ENCODE data around the gene EIF5.
A peak's percentile ranks its signal among the peaks of the same experiment; 100 is the strongest.

The EIF5 gene

DNA sequence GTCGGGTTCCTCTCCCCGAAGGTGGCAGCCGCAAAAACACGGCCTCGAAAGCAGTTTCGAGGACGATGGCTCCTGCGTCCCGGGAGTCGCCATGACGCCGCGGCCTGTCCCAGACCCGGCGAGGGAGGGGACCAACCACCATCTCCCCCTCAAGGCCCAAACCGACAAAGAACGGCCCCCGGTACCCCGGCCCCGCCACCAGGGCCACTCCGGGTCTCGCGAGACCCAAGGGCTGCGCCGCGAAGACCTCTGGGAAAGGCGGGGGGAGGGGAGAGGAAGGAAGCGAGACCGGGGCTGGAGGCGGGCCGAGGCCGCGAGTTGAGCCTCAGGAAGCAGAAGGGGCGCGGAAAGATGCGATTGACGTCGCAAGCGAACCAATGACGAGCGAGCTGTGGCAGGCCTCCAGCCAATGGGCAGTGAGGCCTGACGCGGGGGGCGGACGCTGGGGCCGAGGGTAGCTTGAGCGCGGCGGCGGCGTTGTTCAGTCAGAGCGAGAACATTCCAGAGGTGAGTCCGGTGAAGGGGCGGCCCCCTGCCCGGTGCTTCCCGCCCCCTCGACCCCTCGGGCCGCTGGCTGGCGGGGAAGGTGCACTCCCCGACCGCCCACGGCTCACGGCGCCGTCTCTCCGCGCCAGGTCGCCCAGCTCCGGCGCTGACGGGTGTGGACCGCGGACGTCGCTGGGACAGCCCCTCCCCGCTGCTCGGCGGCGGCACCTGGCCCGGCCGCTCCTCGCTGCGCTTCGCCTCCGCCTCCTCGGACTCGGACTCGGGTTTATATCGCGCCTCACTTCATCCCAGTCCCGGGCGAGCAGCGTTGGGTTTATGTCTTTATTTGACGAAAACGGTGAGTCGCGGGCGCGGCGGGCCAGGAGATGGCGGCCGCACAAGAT, at the start of gene EIF5:
Gene EIF5, plus strand, starts transcription at position 484 of the 890 bp plus-strand sequence. CDS start 1,624 bp downstream, outside the sequence.
- Histone ChIP-seq H3K4me3 (ENCODE audit: low read depth, low read length) (peak within 1 kb of the TSS; percentile 99), H3K36me3 (ENCODE audit: control insufficient read depth in 2 of 2, insufficient read depth in 1 of 2, low read length in 2 of 2) (peaks cover 34 to 42% of the 10 kb centered on the region in 2 experiments), H3K9me3 (ENCODE audit: control insufficient read depth, insufficient read depth, low read depth, low read length) (no peaks in the 10 kb centered on the region), H3K27ac (ENCODE audit: extremely low read depth, low read depth, low read length) (peak within 1 kb of the TSS; percentile 94), H3K4me1 (ENCODE audit: control insufficient read depth, insufficient read depth, low read length) (peaks cover 6% of the 10 kb centered on the region; the same call in 1 of the 2 replicates)
- CTCF ChIA-PET: interaction anchor here (0.6 to 1.0 kb wide), 3 partner anchors 35 to 1789 kb away, joined by 3 to 6 read pairs (median 4); no protein-coding TSS in a partner anchor
- POLR2A ChIA-PET: interaction anchor here (0.5 to 3.9 kb wide), 30 partner anchors 9 to 740 kb away, joined by 3 to 46 read pairs (median 4); partner anchors contain the start of genes CKB, MARK3 and TRMT61A
- TF ChIP-seq ZBTB8A (tag by site-specific recombination; IDR thresholded peaks at IDR 0.05) (peak; percentile 39), ZXDB (tag by site-specific recombination; IDR thresholded peaks at IDR 0.05) (peak; percentile 98), ZNF184 (tag by site-specific recombination; IDR thresholded peaks at IDR 0.05) (peak; percentile 73; the same call in 1 of the 2 replicates), ZSCAN5A (tag by site-specific recombination; IDR thresholded peaks at IDR 0.05) (peak; percentile 88), IKZF3 (tag by site-specific recombination; IDR thresholded peaks at IDR 0.05) (peak; percentile 55; the same call in 1 of the 2 replicates), PBX3 (CRISPR knock-in tag; IDR thresholded peaks at IDR 0.05) (peak; percentile 90), OSR2 (tag by site-specific recombination; IDR thresholded peaks at IDR 0.05) (no peak), ZNF610 (tag by site-specific recombination; IDR thresholded peaks at IDR 0.05; ENCODE audit: borderline replicate concordance) (peak; percentile 70), ZNF585B (tag by site-specific recombination; IDR thresholded peaks at IDR 0.05) (no peak), KLF1 (tag by site-specific recombination; IDR thresholded peaks at IDR 0.05) (0 out of 2 replicates have a peak, but pooled peaks have one; percentile 36), ZNF416 (tag by site-specific recombination; IDR thresholded peaks at IDR 0.05) (no peak), SCRT1 (tag by site-specific recombination; IDR thresholded peaks at IDR 0.05; ENCODE audit: borderline replicate concordance) (no peak), KLF16 (tag by site-specific recombination; IDR thresholded peaks at IDR 0.05) (peak; percentile 96), ZIC2 (tag by site-specific recombination; IDR thresholded peaks at IDR 0.05) (peak; percentile 22; the same call in 1 of the 2 replicates), KLF7 (tag by site-specific recombination; IDR thresholded peaks at IDR 0.05; ENCODE audit: borderline replicate concordance) (no peak), ZNF704 (tag by site-specific recombination; IDR thresholded peaks at IDR 0.05) (0 out of 2 replicates have a peak, but pooled peaks have one; percentile 18), ZNF596 (tag by site-specific recombination; IDR thresholded peaks at IDR 0.05) (peak; percentile 71), ZFHX2 (tag by site-specific recombination; conservative IDR thresholded peaks at IDR 0.05) (peak; percentile 66; the same call in 1 of the 2 replicates), ZBTB17 (tag by site-specific recombination; IDR thresholded peaks at IDR 0.05) (peak; percentile 46), ZNF677 (tag by site-specific recombination; IDR thresholded peaks at IDR 0.05) (0 out of 2 replicates have a peak, but pooled peaks have one; percentile 55), ZFP69B (tag by site-specific recombination; IDR thresholded peaks at IDR 0.05) (peak; percentile 34; the same call in 1 of the 2 replicates), ZNF366 (tag by site-specific recombination; conservative IDR thresholded peaks at IDR 0.05) (0 out of 2 replicates have a peak, but pooled peaks have one; percentile 14)
- TF ChIP-seq, protein P1, sequence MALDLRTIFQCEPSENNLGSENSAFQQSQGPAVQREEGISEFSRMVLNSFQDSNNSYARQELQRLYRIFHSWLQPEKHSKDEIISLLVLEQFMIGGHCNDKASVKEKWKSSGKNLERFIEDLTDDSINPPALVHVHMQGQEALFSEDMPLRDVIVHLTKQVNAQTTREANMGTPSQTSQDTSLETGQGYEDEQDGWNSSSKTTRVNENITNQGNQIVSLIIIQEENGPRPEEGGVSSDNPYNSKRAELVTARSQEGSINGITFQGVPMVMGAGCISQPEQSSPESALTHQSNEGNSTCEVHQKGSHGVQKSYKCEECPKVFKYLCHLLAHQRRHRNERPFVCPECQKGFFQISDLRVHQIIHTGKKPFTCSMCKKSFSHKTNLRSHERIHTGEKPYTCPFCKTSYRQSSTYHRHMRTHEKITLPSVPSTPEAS (tag by site-specific recombination; IDR thresholded peaks at IDR 0.05): no peak
- TF ChIP-seq, protein P2, sequence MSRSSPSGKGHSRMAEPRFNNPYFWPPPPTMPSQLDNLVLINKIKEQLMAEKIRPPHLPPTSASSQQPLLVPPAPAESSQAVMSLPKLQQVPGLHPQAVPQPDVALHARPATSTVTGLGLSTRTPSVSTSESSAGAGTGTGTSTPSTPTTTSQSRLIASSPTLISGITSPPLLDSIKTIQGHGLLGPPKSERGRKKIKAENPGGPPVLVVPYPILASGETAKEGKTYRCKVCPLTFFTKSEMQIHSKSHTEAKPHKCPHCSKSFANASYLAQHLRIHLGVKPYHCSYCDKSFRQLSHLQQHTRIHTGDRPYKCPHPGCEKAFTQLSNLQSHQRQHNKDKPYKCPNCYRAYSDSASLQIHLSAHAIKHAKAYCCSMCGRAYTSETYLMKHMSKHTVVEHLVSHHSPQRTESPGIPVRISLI (tag by site-specific recombination; IDR thresholded peaks at IDR 0.05): no peak
- TF ChIP-seq, protein P3, sequence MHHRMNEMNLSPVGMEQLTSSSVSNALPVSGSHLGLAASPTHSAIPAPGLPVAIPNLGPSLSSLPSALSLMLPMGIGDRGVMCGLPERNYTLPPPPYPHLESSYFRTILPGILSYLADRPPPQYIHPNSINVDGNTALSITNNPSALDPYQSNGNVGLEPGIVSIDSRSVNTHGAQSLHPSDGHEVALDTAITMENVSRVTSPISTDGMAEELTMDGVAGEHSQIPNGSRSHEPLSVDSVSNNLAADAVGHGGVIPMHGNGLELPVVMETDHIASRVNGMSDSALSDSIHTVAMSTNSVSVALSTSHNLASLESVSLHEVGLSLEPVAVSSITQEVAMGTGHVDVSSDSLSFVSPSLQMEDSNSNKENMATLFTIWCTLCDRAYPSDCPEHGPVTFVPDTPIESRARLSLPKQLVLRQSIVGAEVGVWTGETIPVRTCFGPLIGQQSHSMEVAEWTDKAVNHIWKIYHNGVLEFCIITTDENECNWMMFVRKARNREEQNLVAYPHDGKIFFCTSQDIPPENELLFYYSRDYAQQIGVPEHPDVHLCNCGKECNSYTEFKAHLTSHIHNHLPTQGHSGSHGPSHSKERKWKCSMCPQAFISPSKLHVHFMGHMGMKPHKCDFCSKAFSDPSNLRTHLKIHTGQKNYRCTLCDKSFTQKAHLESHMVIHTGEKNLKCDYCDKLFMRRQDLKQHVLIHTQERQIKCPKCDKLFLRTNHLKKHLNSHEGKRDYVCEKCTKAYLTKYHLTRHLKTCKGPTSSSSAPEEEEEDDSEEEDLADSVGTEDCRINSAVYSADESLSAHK (tag by site-specific recombination; IDR thresholded peaks at IDR 0.05): peak; percentile 55; the same call in 1 of the 2 replicates
- TF ChIP-seq, protein P4, sequence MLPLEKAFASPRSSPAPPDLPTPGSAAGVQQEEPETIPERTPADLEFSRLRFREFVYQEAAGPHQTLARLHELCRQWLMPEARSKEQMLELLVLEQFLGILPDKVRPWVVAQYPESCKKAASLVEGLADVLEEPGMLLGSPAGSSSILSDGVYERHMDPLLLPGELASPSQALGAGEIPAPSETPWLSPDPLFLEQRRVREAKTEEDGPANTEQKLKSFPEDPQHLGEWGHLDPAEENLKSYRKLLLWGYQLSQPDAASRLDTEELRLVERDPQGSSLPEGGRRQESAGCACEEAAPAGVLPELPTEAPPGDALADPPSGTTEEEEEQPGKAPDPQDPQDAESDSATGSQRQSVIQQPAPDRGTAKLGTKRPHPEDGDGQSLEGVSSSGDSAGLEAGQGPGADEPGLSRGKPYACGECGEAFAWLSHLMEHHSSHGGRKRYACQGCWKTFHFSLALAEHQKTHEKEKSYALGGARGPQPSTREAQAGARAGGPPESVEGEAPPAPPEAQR (tag by site-specific recombination; IDR thresholded peaks at IDR 0.05): 0 out of 2 replicates have a peak, but pooled peaks have one; percentile 23
